ENCODE results near the gene CCDC88C.

The CCDC88C gene

GRCh38 chr14:91232603-91233002 lies 185.0 kb downstream of the CCDC88C start:
- Histone ChIP-seq H4K5ac (ENCODE audit: low read length) (no peak overlapping the region), H3K79me2 (ENCODE audit: control insufficient read depth, insufficient read depth, low read length) (no peaks in the 10 kb centered on the region), H3K9ac (ENCODE audit: low read length) (no peak overlapping the region), H3K27me3 (ENCODE audit: insufficient read depth, low read length, poor library complexity) (no peaks in the 10 kb centered on the region), H2AK5ac (ENCODE audit: low read length) (no peak overlapping the region), H3K18ac (ENCODE audit: low read length) (no peak overlapping the region), H3K4me1 (ENCODE audit: control insufficient read depth, low read depth, low read length) (no peaks in the 10 kb centered on the region), H2BK5ac (ENCODE audit: low read length) (no peak overlapping the region), H3K27ac (ENCODE audit: low read depth, low read length) (no peak overlapping the region), H3K4ac (ENCODE audit: low read depth, low read length) (no peak overlapping the region), H2BK120ac (ENCODE audit: low read depth, low read length) (no peak overlapping the region), H3K23ac (ENCODE audit: low read length) (no peak overlapping the region), H3K56ac (ENCODE audit: low read length) (no peak overlapping the region), H3K36me3 (ENCODE audit: control insufficient read depth, insufficient read depth, low read length) (no peaks in the 10 kb centered on the region), H4K8ac (ENCODE audit: low read depth, low read length) (no peak overlapping the region), H3K79me1 (ENCODE audit: low read length) (no peaks in the 10 kb centered on the region), H3K4me3 (ENCODE audit: low read length) (no peak overlapping the region), H2BK15ac (replicated peaks; ENCODE audit: low read depth) (no peak overlapping the region), H3K4me2 (ENCODE audit: low read length) (no peak overlapping the region)
- WGBS (ENCODE audit: extremely low coverage, insufficient coverage, low lambda C conversion rate), result no CpG with 5 or more reads among the region's 2 CpGs
- no peak for DNase-seq

DNA sequence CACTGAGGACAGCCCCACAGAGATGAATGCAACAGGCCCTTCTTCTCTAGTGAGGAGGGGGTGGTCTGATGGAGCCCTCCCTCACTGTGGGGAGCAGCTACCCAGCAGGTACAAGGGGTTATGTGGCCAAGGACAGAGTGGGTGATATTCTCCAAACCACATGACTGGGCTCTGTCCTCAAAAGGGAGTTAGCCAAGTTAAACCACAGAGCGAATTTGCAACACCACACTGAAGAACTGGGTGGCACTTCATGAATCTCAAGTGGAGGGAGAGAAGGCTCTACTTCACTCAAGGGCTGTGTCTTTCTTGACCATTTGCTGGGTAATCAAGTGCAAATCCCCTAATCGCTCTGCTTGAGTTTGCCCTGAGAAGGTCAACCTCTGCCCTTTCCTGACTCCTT lies 185.6 kb downstream of the CCDC88C start:
- Histone ChIP-seq H3K27me3 (ENCODE audit: insufficient read depth, low read length, poor library complexity) (no peaks in the 10 kb centered on the region), H3K79me2 (ENCODE audit: control insufficient read depth, insufficient read depth, low read length) (no peaks in the 10 kb centered on the region), H3K4me1 (ENCODE audit: control insufficient read depth, low read depth, low read length) (no peaks in the 10 kb centered on the region), H3K4me3 (ENCODE audit: low read length) (no peak overlapping the region), H4K8ac (ENCODE audit: low read depth, low read length) (no peak overlapping the region), H2BK5ac (ENCODE audit: low read length) (no peak overlapping the region), H4K5ac (ENCODE audit: low read length) (no peak overlapping the region), H3K4me2 (ENCODE audit: low read length) (no peak overlapping the region), H2BK120ac (ENCODE audit: low read depth, low read length) (no peak overlapping the region), H3K27ac (ENCODE audit: low read depth, low read length) (no peak overlapping the region), H3K4ac (ENCODE audit: low read depth, low read length) (no peak overlapping the region), H3K79me1 (ENCODE audit: low read length) (no peaks in the 10 kb centered on the region), H3K18ac (ENCODE audit: low read length) (no peak overlapping the region), H3K56ac (ENCODE audit: low read length) (no peak overlapping the region), H3K36me3 (ENCODE audit: control insufficient read depth, insufficient read depth, low read length) (no peaks in the 10 kb centered on the region), H3K23ac (ENCODE audit: low read length) (no peak overlapping the region), H3K9ac (ENCODE audit: low read length) (no peak overlapping the region), H2AK5ac (ENCODE audit: low read length) (no peak overlapping the region), H2BK15ac (replicated peaks; ENCODE audit: low read depth) (no peak overlapping the region)
- WGBS (ENCODE audit: extremely low coverage, insufficient coverage, low lambda C conversion rate), result no CpG with 5 or more reads among the region's 2 CpGs
- no peak for DNase-seq

DNA sequence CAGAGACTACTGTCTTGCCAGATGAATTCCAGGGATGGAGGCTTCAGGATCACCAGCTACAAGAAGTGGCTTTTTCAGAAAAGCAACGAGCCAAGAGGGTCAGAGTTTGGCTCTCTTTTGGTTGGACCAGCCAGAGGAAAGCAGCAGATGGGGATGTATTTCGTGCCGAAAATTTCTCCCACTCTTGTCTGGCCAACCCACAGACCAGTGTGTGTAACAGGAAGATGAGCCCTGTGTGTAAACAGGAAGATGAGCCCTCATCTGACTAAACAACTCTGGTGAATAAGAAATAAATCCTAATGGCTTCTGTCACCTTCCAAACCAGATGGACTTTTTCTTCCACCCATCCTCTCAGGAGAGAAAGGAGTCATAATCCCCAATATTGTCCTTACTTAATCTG lies 186.2 kb downstream of the CCDC88C start:
- no peak overlapping the region for H3K4me2 ChIP-seq (ENCODE audit: low read length)
- H2BK15ac ChIP-seq (replicated peaks; ENCODE audit: low read depth), result no peak overlapping the region
- H2BK120ac ChIP-seq (ENCODE audit: low read depth, low read length), result no peak overlapping the region
- H3K9ac ChIP-seq (ENCODE audit: low read length), result no peak overlapping the region
- H3K79me1 ChIP-seq (ENCODE audit: low read length), result no peaks in the 10 kb centered on the region
- no peak for DNase-seq
- H4K5ac ChIP-seq (ENCODE audit: low read length), result no peak overlapping the region
- H3K27me3 ChIP-seq (ENCODE audit: insufficient read depth, low read length, poor library complexity), result no peaks in the 10 kb centered on the region
- no peak overlapping the region for H3K4me3 ChIP-seq (ENCODE audit: low read length)
- no peaks in the 10 kb centered on the region for H3K79me2 ChIP-seq (ENCODE audit: control insufficient read depth, insufficient read depth, low read length)
- no peak overlapping the region for H3K23ac ChIP-seq (ENCODE audit: low read length)
- no peak overlapping the region for H2BK5ac ChIP-seq (ENCODE audit: low read length)
- no peak overlapping the region for H2AK5ac ChIP-seq (ENCODE audit: low read length)
- WGBS (ENCODE audit: extremely low coverage, insufficient coverage, low lambda C conversion rate), result no CpG with 5 or more reads among the region's 3 CpGs
- H4K8ac ChIP-seq (ENCODE audit: low read depth, low read length), result no peak overlapping the region
- H3K4me1 ChIP-seq (ENCODE audit: control insufficient read depth, low read depth, low read length), result no peaks in the 10 kb centered on the region
- H3K4ac ChIP-seq (ENCODE audit: low read depth, low read length), result no peak overlapping the region
- no peaks in the 10 kb centered on the region for H3K36me3 ChIP-seq (ENCODE audit: control insufficient read depth, insufficient read depth, low read length)
- no peak overlapping the region for H3K18ac ChIP-seq (ENCODE audit: low read length)
- H3K27ac ChIP-seq (ENCODE audit: low read depth, low read length), result no peak overlapping the region
- no peak overlapping the region for H3K56ac ChIP-seq (ENCODE audit: low read length)

DNA sequence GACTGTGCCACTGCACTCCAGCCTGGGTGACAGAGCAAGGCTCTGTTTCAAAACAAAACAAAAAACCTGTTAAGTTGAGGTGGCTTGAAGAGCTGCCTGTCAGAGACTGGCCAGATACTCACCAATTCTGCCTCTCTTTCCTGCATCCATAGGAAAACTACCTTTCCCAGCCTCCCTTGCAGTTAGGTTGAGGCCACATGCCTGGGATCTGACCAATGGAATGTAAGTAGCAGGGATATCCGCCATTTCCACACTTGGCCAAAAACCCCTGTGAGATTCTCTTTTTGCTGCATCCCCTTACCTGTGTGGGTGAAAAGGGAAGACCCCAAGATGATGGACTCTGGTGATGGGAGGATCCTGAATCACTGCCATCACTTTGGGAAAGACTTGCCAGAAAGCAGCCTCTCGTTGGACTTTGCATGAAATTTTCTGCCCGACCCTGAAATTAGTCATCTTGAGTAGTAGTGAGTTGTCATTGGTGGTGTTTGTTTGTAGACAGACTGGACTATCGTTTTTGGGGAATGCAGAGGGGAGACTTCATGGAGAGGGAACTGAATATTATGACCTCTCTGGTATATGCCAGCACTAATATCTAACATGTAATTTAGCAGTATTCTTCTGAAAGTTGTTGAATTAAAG lies 187.1 kb downstream of the CCDC88C start:
- no peak overlapping the region for H3K4me2 ChIP-seq (ENCODE audit: low read length)
- no peak overlapping the region for H4K8ac ChIP-seq (ENCODE audit: low read depth, low read length)
- H3K36me3 ChIP-seq (ENCODE audit: control insufficient read depth, insufficient read depth, low read length), result no peaks in the 10 kb centered on the region
- H2AK5ac ChIP-seq (ENCODE audit: low read length), result no peak overlapping the region
- H3K23ac ChIP-seq (ENCODE audit: low read length), result no peak overlapping the region
- H3K18ac ChIP-seq (ENCODE audit: low read length), result no peak overlapping the region
- WGBS (ENCODE audit: extremely low coverage, insufficient coverage, low lambda C conversion rate), result no CpG with 5 or more reads among the region's 4 CpGs
- no peaks in the 10 kb centered on the region for H3K4me1 ChIP-seq (ENCODE audit: control insufficient read depth, low read depth, low read length)
- H4K5ac ChIP-seq (ENCODE audit: low read length), result no peak overlapping the region
- no peak overlapping the region for H3K27ac ChIP-seq (ENCODE audit: low read depth, low read length)
- no peak overlapping the region for H3K9ac ChIP-seq (ENCODE audit: low read length)
- no peak overlapping the region for H2BK5ac ChIP-seq (ENCODE audit: low read length)
- H3K79me2 ChIP-seq (ENCODE audit: control insufficient read depth, insufficient read depth, low read length), result no peaks in the 10 kb centered on the region
- H3K56ac ChIP-seq (ENCODE audit: low read length), result no peak overlapping the region
- H3K4me3 ChIP-seq (ENCODE audit: low read length), result no peak overlapping the region
- peak; percentile 37 for DNase-seq
- no peak overlapping the region for H2BK120ac ChIP-seq (ENCODE audit: low read depth, low read length)
- no peak overlapping the region for H2BK15ac ChIP-seq (replicated peaks; ENCODE audit: low read depth)
- H3K27me3 ChIP-seq (ENCODE audit: insufficient read depth, low read length, poor library complexity), result no peaks in the 10 kb centered on the region
- no peaks in the 10 kb centered on the region for H3K79me1 ChIP-seq (ENCODE audit: low read length)
- no peak overlapping the region for H3K4ac ChIP-seq (ENCODE audit: low read depth, low read length)

GRCh38 chr14:91229743-91230200 lies 187.8 kb downstream of the CCDC88C start:
- Histone ChIP-seq H3K79me2 (ENCODE audit: control insufficient read depth, insufficient read depth, low read length) (no peaks in the 10 kb centered on the region), H4K8ac (ENCODE audit: low read depth, low read length) (no peak overlapping the region)
- no peak for DNase-seq

DNA sequence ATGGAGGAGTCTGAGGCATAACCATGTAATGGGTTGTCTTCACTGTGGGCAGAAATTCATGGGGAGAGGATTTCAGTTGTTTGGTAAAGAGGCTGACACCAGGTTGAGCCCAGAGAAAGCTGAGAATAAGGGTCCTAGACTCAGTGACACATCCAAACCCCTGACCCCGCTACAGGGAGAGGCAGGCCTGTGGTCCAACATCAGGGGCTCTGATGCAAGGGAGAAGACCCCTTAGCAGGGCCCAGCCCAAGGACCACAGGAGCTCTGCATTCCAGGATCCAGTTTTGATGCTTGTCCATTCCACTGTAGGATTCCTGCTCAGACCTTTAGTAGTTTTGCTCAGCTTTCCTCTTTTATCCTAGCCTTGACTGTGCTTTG lies 188.6 kb downstream of the CCDC88C start:
- no peaks in the 10 kb centered on the region for H3K36me3 ChIP-seq (ENCODE audit: control insufficient read depth, insufficient read depth, low read length)
- H2BK5ac ChIP-seq (ENCODE audit: low read length), result no peak overlapping the region
- H3K23ac ChIP-seq (ENCODE audit: low read length), result no peak overlapping the region
- no peak overlapping the region for H2BK120ac ChIP-seq (ENCODE audit: low read depth, low read length)
- no peak overlapping the region for H3K27ac ChIP-seq (ENCODE audit: low read depth, low read length)
- H2AK5ac ChIP-seq (ENCODE audit: low read length), result no peak overlapping the region
- H4K5ac ChIP-seq (ENCODE audit: low read length), result no peak overlapping the region
- no peak overlapping the region for H3K4me2 ChIP-seq (ENCODE audit: low read length)
- no peak overlapping the region for H3K9ac ChIP-seq (ENCODE audit: low read length)
- no peak overlapping the region for H3K4me3 ChIP-seq (ENCODE audit: low read length)
- H3K56ac ChIP-seq (ENCODE audit: low read length), result no peak overlapping the region
- H3K79me1 ChIP-seq (ENCODE audit: low read length), result no peaks in the 10 kb centered on the region
- H2BK15ac ChIP-seq (replicated peaks; ENCODE audit: low read depth), result no peak overlapping the region
- H3K4ac ChIP-seq (ENCODE audit: low read depth, low read length), result no peak overlapping the region
- no peak overlapping the region for H3K18ac ChIP-seq (ENCODE audit: low read length)
- WGBS (ENCODE audit: extremely low coverage, insufficient coverage, low lambda C conversion rate), result no CpG with 5 or more reads among the region's 1 CpG
- H4K8ac ChIP-seq (ENCODE audit: low read depth, low read length), result no peak overlapping the region
- H3K79me2 ChIP-seq (ENCODE audit: control insufficient read depth, insufficient read depth, low read length), result no peaks in the 10 kb centered on the region
- no peaks in the 10 kb centered on the region for H3K4me1 ChIP-seq (ENCODE audit: control insufficient read depth, low read depth, low read length)
- DNase-seq, result no peak
- H3K27me3 ChIP-seq (ENCODE audit: insufficient read depth, low read length, poor library complexity), result no peaks in the 10 kb centered on the region

More at GRCh38 chr14:91229743-91230200, 187.8 kb downstream of the CCDC88C start:
- H3K56ac ChIP-seq (ENCODE audit: low read length), result no peak overlapping the region
- H2AK5ac ChIP-seq (ENCODE audit: low read length), result no peak overlapping the region
- H2BK5ac ChIP-seq (ENCODE audit: low read length), result no peak overlapping the region
- no peak overlapping the region for H4K5ac ChIP-seq (ENCODE audit: low read length)
- H2BK120ac ChIP-seq (ENCODE audit: low read depth, low read length), result no peak overlapping the region
- WGBS (ENCODE audit: extremely low coverage, insufficient coverage, low lambda C conversion rate), result no CpG with 5 or more reads among the region's 6 CpGs
- no peak overlapping the region for H3K23ac ChIP-seq (ENCODE audit: low read length)
- no peaks in the 10 kb centered on the region for H3K27me3 ChIP-seq (ENCODE audit: insufficient read depth, low read length, poor library complexity)
- H3K4me3 ChIP-seq (ENCODE audit: low read length), result no peak overlapping the region
- no peaks in the 10 kb centered on the region for H3K36me3 ChIP-seq (ENCODE audit: control insufficient read depth, insufficient read depth, low read length)
- no peak overlapping the region for H3K4me2 ChIP-seq (ENCODE audit: low read length)
- no peak overlapping the region for H3K4ac ChIP-seq (ENCODE audit: low read depth, low read length)
- H3K4me1 ChIP-seq (ENCODE audit: control insufficient read depth, low read depth, low read length), result no peaks in the 10 kb centered on the region
- H3K9ac ChIP-seq (ENCODE audit: low read length), result no peak overlapping the region
- no peak overlapping the region for H3K27ac ChIP-seq (ENCODE audit: low read depth, low read length)
- no peak overlapping the region for H3K18ac ChIP-seq (ENCODE audit: low read length)
- no peak overlapping the region for H2BK15ac ChIP-seq (replicated peaks; ENCODE audit: low read depth)
- no peaks in the 10 kb centered on the region for H3K79me1 ChIP-seq (ENCODE audit: low read length)
